ENCODE measurements around the gene AASDH. TPM values are rescaled to one million over a fixed set of nuclear protein-coding genes. Genes with fewer than 3 reads are reported as not detected.

AASDH gene
- total and polyA plus RNA-seq, 2 of the 4 experiments (the other 2 are of a cell fraction), result 4.7 to 12.0 TPM

GRCh38 chr4:56370377-56370776, 16.9 kb downstream of the AASDH start:
- Histone ChIP-seq H3K9me3 (ENCODE audit: control insufficient read depth, insufficient read depth, low read length) (no peaks in the 10 kb centered on the region), H2BK20ac (ENCODE audit: low read depth, low read length) (no peak overlapping the region), H3K79me1 (ENCODE audit: low read depth in 1 of 2, low read length in 2 of 2) (no peaks in the 10 kb centered on the region), H3K4me2 (ENCODE audit: low read depth, low read length) (no peak overlapping the region), H2BK120ac (ENCODE audit: low read depth, low read length) (no peak overlapping the region), H3K4me1 (ENCODE audit: control insufficient read depth, insufficient read depth, low read length) (no peaks in the 10 kb centered on the region), H2BK15ac (ENCODE audit: low read depth, low read length) (no peak overlapping the region), H3K14ac (replicated peaks; ENCODE audit: low read depth, low read length) (no peak overlapping the region), H2AFZ (replicated peaks; ENCODE audit: low read length, poor library complexity) (no peak overlapping the region), H3K4me3 (ENCODE audit: insufficient read depth, low read depth, low read length) (no peak overlapping the region), H4K20me1 (ENCODE audit: insufficient read depth, low read length) (no peaks in the 10 kb centered on the region), H3K9me1 (ENCODE audit: insufficient read depth, low read length) (no peaks in the 10 kb centered on the region; the same call in 1 of the 2 replicates), H3K9ac (ENCODE audit: low read depth, low read length) (no peak overlapping the region), H3K56ac (ENCODE audit: extremely low read depth, insufficient read depth, low read length) (no peak overlapping the region), H4K5ac (ENCODE audit: low read depth, low read length) (no peak overlapping the region), H3K27ac (ENCODE audit: insufficient read depth, low read length) (no peak overlapping the region), H2AK5ac (ENCODE audit: low read depth, low read length) (no peak overlapping the region), H4K91ac (ENCODE audit: insufficient read depth, low read depth, low read length) (no peak overlapping the region), H3K23ac (ENCODE audit: low read depth, low read length) (no peak overlapping the region), H3K36me3 (ENCODE audit: control insufficient read depth, insufficient read depth, low read length) (peaks cover 4% of the 10 kb centered on the region; the same call in 1 of the 2 replicates), H2AK9ac (replicated peaks; ENCODE audit: low read depth, low read length, poor library complexity) (no peak overlapping the region), H3K4ac (ENCODE audit: low read depth, low read length) (no peak overlapping the region), H2BK5ac (ENCODE audit: low read depth, low read length, poor library complexity, severe bottlenecking) (no peak overlapping the region), H3K18ac (ENCODE audit: low read depth, low read length) (no peak overlapping the region), H3K27me3 (ENCODE audit: control insufficient read depth, insufficient read depth, low read length) (no peaks in the 10 kb centered on the region), H4K8ac (ENCODE audit: low read depth in 2 of 2, low read length in 2 of 2) (no peak overlapping the region)
- TF ChIP-seq USF2 (IDR thresholded peaks at IDR 0.05; ENCODE audit: low read depth, low read length) (no peak), CHD1 (IDR thresholded peaks at IDR 0.05; ENCODE audit: low read depth, low read length) (no peak), RFX5 (IDR thresholded peaks at IDR 0.05; ENCODE audit: low read depth, low read length) (no peak), MXI1 (IDR thresholded peaks at IDR 0.05; ENCODE audit: borderline replicate concordance, low read depth, low read length) (no peak), POLR2A (IDR thresholded peaks at IDR 0.05; ENCODE audit: low read depth, low read length) (no peak), CEBPB (IDR thresholded peaks at IDR 0.05; ENCODE audit: low read depth, low read length) (no peak), MAFK (IDR thresholded peaks at IDR 0.05; ENCODE audit: low read depth, low read length) (no peak), NFE2L2 (IDR thresholded peaks at IDR 0.05; ENCODE audit: low read depth, low read length) (no peak), MAZ (IDR thresholded peaks at IDR 0.05; ENCODE audit: borderline replicate concordance, low read depth, low read length) (no peak), RAD21 (IDR thresholded peaks at IDR 0.05; ENCODE audit: low read length) (no peak), CTCF (conservative IDR thresholded peaks at IDR 0.05; ENCODE audit: low read depth, low read length) (no peak), RCOR1 (IDR thresholded peaks at IDR 0.05; ENCODE audit: insufficient replicate concordance, low read length) (no peak), ELK1 (IDR thresholded peaks at IDR 0.05; ENCODE audit: borderline replicate concordance, low read depth, low read length) (no peak), BHLHE40 (IDR thresholded peaks at IDR 0.05; ENCODE audit: low read depth, low read length) (no peak), FOS (IDR thresholded peaks at IDR 0.05; ENCODE audit: low read depth, low read length) (no peak), SMC3 (IDR thresholded peaks at IDR 0.05; ENCODE audit: low read depth, low read length) (no peak)
- no TSS peak for BruUV-seq (replicated peaks)
- intact Hi-C loops (cut with micrococcal nuclease) (loop anchor here (5.0 kb wide), 1 partner anchor 43 kb away; no protein-coding TSS in a partner anchor), dilution Hi-C loops (cut with HindIII; ENCODE audit: low sequenced_read_pairs, unreplicated experiment) (no loop called here), in situ Hi-C loops (cut with MboI; ENCODE audit: low sequenced_read_pairs) (no loop called here)
- CTCF ChIA-PET, result no interaction called here
- DNase-seq (no peak), ATAC-seq (ENCODE audit: low read depth) (no peak)
- POLR2A ChIA-PET (ENCODE audit: unreplicated experiment), result no interaction called here
- no CpG with 5 or more reads among the region's 3 CpGs for WGBS, 2 experiments (ENCODE audit: extremely low coverage in 2 of 2, insufficient read length in 1 of 2)

All from IMR-90 (cell line).